Measurements from ENCODE around the gene HECTD1. TPM values are rescaled to one million over a fixed set of nuclear protein-coding genes. Genes with fewer than 3 reads are reported as not detected.

The HECTD1 gene
- total and polyA plus RNA-seq, 10 of the 15 experiments (the other 5 are each of a cell fraction or from before 2014, with no cell fraction given) = 27.3 to 116 (median 57.7) TPM

DNA sequence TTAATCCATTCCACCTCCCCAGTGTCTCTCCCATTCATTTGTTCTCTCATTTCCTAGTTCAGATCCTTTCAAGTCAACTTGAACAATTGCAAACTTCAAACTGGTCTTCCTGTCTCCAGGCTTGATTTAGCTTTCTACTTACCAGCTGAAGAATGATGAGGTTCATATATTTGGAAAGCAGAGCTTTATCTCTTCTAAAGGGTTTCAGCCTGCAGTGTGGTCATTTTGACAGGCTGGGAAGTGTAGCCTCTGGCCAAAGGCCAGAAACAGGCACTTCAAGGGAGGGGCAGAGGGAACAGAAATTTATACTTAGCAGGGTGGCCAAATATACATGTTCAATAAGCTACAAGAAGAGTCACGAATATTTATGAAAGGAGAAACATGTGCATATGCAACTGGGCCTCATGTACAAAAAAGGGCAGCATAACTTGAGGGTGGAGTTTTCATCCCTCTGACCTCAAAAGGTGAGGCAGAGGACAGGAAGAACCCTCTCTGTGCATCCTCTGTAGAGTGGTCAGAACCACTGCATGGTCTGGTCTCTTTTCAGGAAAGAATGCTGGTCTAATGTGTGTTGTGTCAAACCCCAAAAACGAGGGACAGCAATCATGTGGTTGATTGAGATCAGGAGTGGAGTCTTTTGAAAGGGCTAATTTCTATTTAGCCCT, 34.0 kb upstream of the HECTD1 start:
- H3K27ac ChIP-seq (ENCODE audit: control insufficient read depth, insufficient read depth) = no peak overlapping the region
- peak; percentile 74 for ATAC-seq
- no peaks in the 10 kb centered on the region for H3K36me3 ChIP-seq (ENCODE audit: control insufficient read depth in 2 of 2, insufficient read depth in 2 of 2, low read length in 1 of 2)
- H3K4me2 ChIP-seq (ENCODE audit: control insufficient read depth, insufficient read depth) = no peak overlapping the region
- intact Hi-C loops (cut with micrococcal nuclease; ENCODE audit: unreplicated experiment) (no loop called here), in situ Hi-C loops (cut with MboI) (no loop called here)
- H4K20me1 ChIP-seq (ENCODE audit: control insufficient read depth, insufficient read depth) = no peaks in the 10 kb centered on the region
- H3K4me1 ChIP-seq (ENCODE audit: control insufficient read depth, insufficient read depth, low read length) = peaks cover 7% of the 10 kb centered on the region
- ChIA-PET SMC1A (ENCODE audit: uncharacterized antibody, unreplicated experiment) (interaction anchor here (0.7 to 0.8 kb wide), 2 partner anchors 21 to 38 kb away, joined by 3 read pairs; no protein-coding TSS in a partner anchor), RAD21 (ENCODE audit: unreplicated experiment) (interaction anchor here (1.0 kb wide), 1 partner anchor 34 kb away, joined by 3 read pairs; the partner anchor contains the start of gene HECTD1), POLR2A (no interaction called here), CTCF (interaction anchor here (1.2 kb wide), 2 partner anchors 13 to 17 kb away, joined by 3 to 4 read pairs; no protein-coding TSS in a partner anchor)
- no peak for DNase-seq (ENCODE audit: low read depth, low spot score)
- no peak overlapping the region for H3K4me3 ChIP-seq
- no peaks in the 10 kb centered on the region for H3K27me3 ChIP-seq (replicated peaks in 1 of 2; ENCODE audit: control insufficient read depth in 2 of 2, insufficient read depth in 2 of 2, low read length in 1 of 2)
- no peaks in the 10 kb centered on the region for H3K9me3 ChIP-seq (replicated peaks; ENCODE audit: control insufficient read depth, insufficient read depth, low read length)
- H3K79me2 ChIP-seq (ENCODE audit: control insufficient read depth, insufficient read depth, low read length) = no peaks in the 10 kb centered on the region
- H2AFZ ChIP-seq (ENCODE audit: control insufficient read depth, low read depth, low read length) = no peak overlapping the region
- WGBS (ENCODE audit: insufficient coverage, insufficient replicate concordance, low lambda C conversion rate, missing lambda C conversion rate) = 23% methylated on average over 2 of the region's 2 CpGs
- TF ChIP-seq NFXL1 (IDR thresholded peaks at IDR 0.05; ENCODE audit: borderline replicate concordance) (no peak), LARP7 (IDR thresholded peaks at IDR 0.05) (no peak), GABPA (IDR thresholded peaks at IDR 0.05; ENCODE audit: low read depth) (no peak), NFYB (IDR thresholded peaks at IDR 0.05; ENCODE audit: insufficient read depth, low read depth, low read length) (no peak)
- TF ChIP-seq, protein P1, sequence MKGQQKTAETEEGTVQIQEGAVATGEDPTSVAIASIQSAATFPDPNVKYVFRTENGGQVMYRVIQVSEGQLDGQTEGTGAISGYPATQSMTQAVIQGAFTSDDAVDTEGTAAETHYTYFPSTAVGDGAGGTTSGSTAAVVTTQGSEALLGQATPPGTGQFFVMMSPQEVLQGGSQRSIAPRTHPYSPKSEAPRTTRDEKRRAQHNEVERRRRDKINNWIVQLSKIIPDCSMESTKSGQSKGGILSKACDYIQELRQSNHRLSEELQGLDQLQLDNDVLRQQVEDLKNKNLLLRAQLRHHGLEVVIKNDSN (IDR thresholded peaks at IDR 0.05; ENCODE audit: borderline replicate concordance, extremely low read length, insufficient read depth, low read depth, low read length) = no peak
- BruUV-seq (replicated peaks) = no TSS peak
- H3K9ac ChIP-seq (ENCODE audit: control insufficient read depth, insufficient read depth, low read length) = no peak overlapping the region
- FAIRE-seq = no peak

DNA sequence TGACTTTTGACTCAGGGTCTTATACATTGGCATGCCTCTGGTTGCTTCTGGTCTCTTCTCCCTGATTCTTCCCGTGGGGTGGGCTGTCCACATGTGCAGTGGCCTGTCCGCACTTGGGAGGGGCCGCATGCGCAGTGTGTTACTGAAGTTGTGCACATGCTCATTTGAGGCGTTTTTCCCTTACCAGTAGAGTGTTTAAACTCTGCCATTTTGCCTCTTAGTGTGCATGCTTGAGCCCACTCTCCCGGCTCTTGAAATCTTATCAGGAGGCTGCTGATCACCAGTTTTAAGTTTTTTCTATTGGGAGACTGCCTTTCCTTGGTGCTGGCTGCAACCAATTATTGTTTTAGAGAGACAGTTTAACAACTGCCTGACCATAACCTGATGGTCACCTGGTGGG, 32.1 kb upstream of the HECTD1 start:
- H3K4me3 ChIP-seq = no peak overlapping the region
- SMC1A ChIA-PET (ENCODE audit: uncharacterized antibody, unreplicated experiment) = no interaction called here
- DNase-seq (ENCODE audit: low read depth, low spot score) (no peak), ATAC-seq (no peak), FAIRE-seq (no peak)
- H3K9me3 ChIP-seq (replicated peaks; ENCODE audit: control insufficient read depth, insufficient read depth, low read length) = no peaks in the 10 kb centered on the region
- BruUV-seq (replicated peaks) = no TSS peak
- RAD21 ChIA-PET (ENCODE audit: unreplicated experiment) = no interaction called here
- no peaks in the 10 kb centered on the region for H3K36me3 ChIP-seq (ENCODE audit: control insufficient read depth in 2 of 2, insufficient read depth in 2 of 2, low read length in 1 of 2)
- peak overlapping the region; percentile 57; the same call in 1 of the 2 replicates for H3K4me2 ChIP-seq (ENCODE audit: control insufficient read depth, insufficient read depth)
- peaks cover 7% of the 10 kb centered on the region for H3K4me1 ChIP-seq (ENCODE audit: control insufficient read depth, insufficient read depth, low read length)
- 90% methylated on average over 6 of the region's 6 CpGs for WGBS (ENCODE audit: insufficient coverage, insufficient replicate concordance, low lambda C conversion rate, missing lambda C conversion rate)
- H3K27ac ChIP-seq (ENCODE audit: control insufficient read depth, insufficient read depth) = no peak overlapping the region
- POLR2A ChIA-PET = no interaction called here
- H4K20me1 ChIP-seq (ENCODE audit: control insufficient read depth, insufficient read depth) = no peaks in the 10 kb centered on the region
- H3K27me3 ChIP-seq (replicated peaks in 1 of 2; ENCODE audit: control insufficient read depth in 2 of 2, insufficient read depth in 2 of 2, low read length in 1 of 2) = no peaks in the 10 kb centered on the region
- H2AFZ ChIP-seq (ENCODE audit: control insufficient read depth, low read depth, low read length) = no peak overlapping the region
- H3K79me2 ChIP-seq (ENCODE audit: control insufficient read depth, insufficient read depth, low read length) = no peaks in the 10 kb centered on the region
- in situ Hi-C loops (cut with MboI) = no loop called here
- intact Hi-C loops (cut with micrococcal nuclease; ENCODE audit: unreplicated experiment) = no loop called here
- CTCF ChIA-PET = no interaction called here
- H3K9ac ChIP-seq (ENCODE audit: control insufficient read depth, insufficient read depth, low read length) = no peak overlapping the region
- TF ChIP-seq, protein P2, sequence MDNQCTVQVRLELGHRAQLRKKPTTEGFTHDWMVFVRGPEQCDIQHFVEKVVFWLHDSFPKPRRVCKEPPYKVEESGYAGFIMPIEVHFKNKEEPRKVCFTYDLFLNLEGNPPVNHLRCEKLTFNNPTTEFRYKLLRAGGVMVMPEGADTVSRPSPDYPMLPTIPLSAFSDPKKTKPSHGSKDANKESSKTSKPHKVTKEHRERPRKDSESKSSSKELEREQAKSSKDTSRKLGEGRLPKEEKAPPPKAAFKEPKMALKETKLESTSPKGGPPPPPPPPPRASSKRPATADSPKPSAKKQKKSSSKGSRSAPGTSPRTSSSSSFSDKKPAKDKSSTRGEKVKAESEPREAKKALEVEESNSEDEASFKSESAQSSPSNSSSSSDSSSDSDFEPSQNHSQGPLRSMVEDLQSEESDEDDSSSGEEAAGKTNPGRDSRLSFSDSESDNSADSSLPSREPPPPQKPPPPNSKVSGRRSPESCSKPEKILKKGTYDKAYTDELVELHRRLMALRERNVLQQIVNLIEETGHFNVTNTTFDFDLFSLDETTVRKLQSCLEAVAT (IDR thresholded peaks at IDR 0.05) = no peak
- TF ChIP-seq RAD21 (IDR thresholded peaks at IDR 0.05; ENCODE audit: insufficient read depth, low read depth, low read length) (no peak), TAF1 (IDR thresholded peaks at IDR 0.05; ENCODE audit: borderline replicate concordance, low read depth, low read length) (no peak), SMARCA5 (IDR thresholded peaks at IDR 0.05) (no peak), TBL1XR1 (IDR thresholded peaks at IDR 0.05; ENCODE audit: low read depth, low read length) (no peak), ZNF207 (IDR thresholded peaks at IDR 0.05; ENCODE audit: borderline replicate concordance) (no peak), HDGF (IDR thresholded peaks at IDR 0.05) (no peak)
